Measurements from ENCODE around the gene ENDOU. TPM values are rescaled to one million over a fixed set of nuclear protein-coding genes. Genes with fewer than 3 reads are reported as not detected.

ENDOU gene
- total RNA-seq, 1 donor from 2014 or later: not detected

- peak within 1 kb of the TSS; percentile 67 for H3K4me3 Mint-ChIP-seq
- peaks cover 13% of the 10 kb centered on the region for H3K27me3 Mint-ChIP-seq (ENCODE audit: low read depth)
- H3K4me1 Mint-ChIP-seq: peaks cover 22% of the 10 kb centered on the region
- H3K9me3 Mint-ChIP-seq: no peaks in the 10 kb centered on the region
- peak; percentile 62 for DNase-seq (ENCODE audit: low read depth, low spot score)
- H3K27ac Mint-ChIP-seq (ENCODE audit: unreplicated experiment): no peak within 1 kb of the TSS
- peak; percentile 68 for TF ChIP-seq CTCF (conservative IDR thresholded peaks at IDR 0.05)
- H3K36me3 Mint-ChIP-seq (ENCODE audit: low read depth): no peaks in the 10 kb centered on the region
These were observed 33.8 kb upstream of the ENDOU start, which contains the start of gene RAPGEF3 for GRCh38 chr12:47758834-47759690. TSS of gene RAPGEF3 (minus strand) at chr12:47758880. CDS start at chr12:47758556, 324 bp downstream.

- Mint-ChIP-seq H3K27me3 (ENCODE audit: low read depth) (peaks cover 13% of the 10 kb centered on the region), H3K4me1 (peaks cover 25% of the 10 kb centered on the region), H3K9me3 (no peaks in the 10 kb centered on the region), H3K27ac (ENCODE audit: unreplicated experiment) (no peak overlapping the region), H3K36me3 (ENCODE audit: low read depth) (no peaks in the 10 kb centered on the region), H3K4me3 (peak overlapping the region; percentile 67)
- no peak for TF ChIP-seq CTCF (conservative IDR thresholded peaks at IDR 0.05)
- DNase-seq (ENCODE audit: low read depth, low spot score): no peak
These were observed 33.2 kb upstream of the ENDOU start for GRCh38 chr12:47758584-47758833.

- peaks cover 13% of the 10 kb centered on the region for H3K27me3 Mint-ChIP-seq (ENCODE audit: low read depth)
- no peak overlapping the region for H3K27ac Mint-ChIP-seq (ENCODE audit: unreplicated experiment)
- no peak for DNase-seq (ENCODE audit: low read depth, low spot score)
- no peaks in the 10 kb centered on the region for H3K9me3 Mint-ChIP-seq
- no peak for TF ChIP-seq CTCF (conservative IDR thresholded peaks at IDR 0.05)
- no peaks in the 10 kb centered on the region for H3K36me3 Mint-ChIP-seq (ENCODE audit: low read depth)
- peak overlapping the region; percentile 67 for H3K4me3 Mint-ChIP-seq
- peaks cover 25% of the 10 kb centered on the region for H3K4me1 Mint-ChIP-seq
These were observed 32.7 kb upstream of the ENDOU start for GRCh38 chr12:47757840-47758583.

- H3K36me3 Mint-ChIP-seq (ENCODE audit: low read depth): no peaks in the 10 kb centered on the region
- DNase-seq (ENCODE audit: low read depth, low spot score): no peak
- peaks cover 25% of the 10 kb centered on the region for H3K4me1 Mint-ChIP-seq
- H3K27ac Mint-ChIP-seq (ENCODE audit: unreplicated experiment): no peak overlapping the region
- no peaks in the 10 kb centered on the region for H3K9me3 Mint-ChIP-seq
- peaks cover 13% of the 10 kb centered on the region for H3K27me3 Mint-ChIP-seq (ENCODE audit: low read depth)
- H3K4me3 Mint-ChIP-seq: peak overlapping the region; percentile 39
- no peak for TF ChIP-seq CTCF (conservative IDR thresholded peaks at IDR 0.05)
These were observed 32.1 kb upstream of the ENDOU start for GRCh38 chr12:47757364-47757839.

- Mint-ChIP-seq H3K9me3 (no peaks in the 10 kb centered on the region), H3K4me1 (peaks cover 25% of the 10 kb centered on the region)
- TF ChIP-seq CTCF (conservative IDR thresholded peaks at IDR 0.05): no peak
These were observed 30.6 kb upstream of the ENDOU start for GRCh38 chr12:47755655-47756562.

More at GRCh38 chr12:47755655-47756562, 30.6 kb upstream of the ENDOU start:
- H3K27me3 Mint-ChIP-seq (ENCODE audit: low read depth): peaks cover 13% of the 10 kb centered on the region
- H3K27ac Mint-ChIP-seq (ENCODE audit: unreplicated experiment): no peak overlapping the region
- peak overlapping the region; percentile 32 for H3K4me3 Mint-ChIP-seq
- H3K36me3 Mint-ChIP-seq (ENCODE audit: low read depth): no peaks in the 10 kb centered on the region
- DNase-seq (ENCODE audit: low read depth, low spot score): no peak
